OCI-LY1 (cell line): ENCODE measurements around the gene SNAPC4.
A peak's percentile ranks its signal among the peaks of the same experiment; 100 is the strongest.

Experiments
- H2AFZ ChIP-seq: fragments of 200-600 bp; sonication (generic), shearing (Covaris generic); 2 replicates; pipeline ENCODE4 v1.6.0; 2014; ENCODE audit warnings: antibody characterized with exemption, mild to moderate bottlenecking, low read length
- H3F3A ChIP-seq: fragments of 200-600 bp; sonication (generic), shearing (Covaris generic); 2 replicates; pipeline ENCODE4 v1.6.0; 2014; ENCODE audit warnings: mild to moderate bottlenecking, antibody characterized with exemption, low read length, moderate library complexity; ENCODE audit not compliant: insufficient read depth
- H3K27ac ChIP-seq: fragments of 200-600 bp; sonication (generic); 2 replicates; pipeline ENCODE4 v1.5.1; 2014; ENCODE audit warnings: low read length, mixed run types, mild to moderate bottlenecking, low read depth; ENCODE audit not compliant: poor library complexity, severe bottlenecking
- H3K27me3 ChIP-seq: fragments of 200-600 bp; sonication (generic); 2 replicates; pipeline ENCODE4 v1.6.0; 2014; ENCODE audit warnings: antibody characterized with exemption, mild to moderate bottlenecking, low read length, moderate library complexity; ENCODE audit not compliant: insufficient read depth
- H3K36me3 ChIP-seq: fragments of 200-600 bp; sonication (generic); 2 replicates; pipeline ENCODE4 v1.6.1; 2014; ENCODE audit warnings: mild to moderate bottlenecking, antibody characterized with exemption, low read length, moderate library complexity, mixed read lengths; ENCODE audit not compliant: insufficient read depth
- H3K4me1 ChIP-seq: fragments of 200-600 bp; sonication (generic); 2 replicates; pipeline ENCODE4 v1.5.1; 2014; ENCODE audit warnings: mild to moderate bottlenecking, low read length, moderate library complexity; ENCODE audit not compliant: insufficient read depth, severe bottlenecking
- H3K4me2 ChIP-seq: fragments of 200-600 bp; sonication (generic), shearing (Covaris generic); 2 replicates; pipeline ENCODE4 v1.6.1; 2014; ENCODE audit warnings: low read length
- H3K4me3 ChIP-seq: fragments of 200-600 bp; sonication (generic); 2 replicates; pipeline ENCODE4 v1.5.1; 2014; ENCODE audit warnings: low read length, low read depth, mild to moderate bottlenecking, mixed read lengths; ENCODE audit not compliant: poor library complexity, severe bottlenecking
- H3K79me2 ChIP-seq: fragments of 200-600 bp; shearing (Covaris generic); 2 replicates; pipeline ENCODE4 v1.6.1; 2016; ENCODE audit warnings: mixed run types, low read length, mixed read lengths; ENCODE audit not compliant: insufficient read depth
- H3K9ac ChIP-seq: fragments of 200-600 bp; sonication (generic), shearing (Covaris generic); 2 replicates; pipeline ENCODE4 v1.6.1; 2014; ENCODE audit warnings: mild to moderate bottlenecking, low read length, mixed read lengths
- H3K9me2 ChIP-seq: fragments of 200-600 bp; sonication (generic), shearing (Covaris generic); 2 replicates; pipeline ENCODE4 v1.6.1; 2014; ENCODE audit warnings: low read depth, mild to moderate bottlenecking, low read length, mixed read lengths
- H3K9me3 ChIP-seq: fragments of 200-600 bp; shearing (Covaris generic); 2 replicates; pipeline ENCODE4 v1.6.1; 2014; ENCODE audit warnings: low read length, mixed read lengths
- H4K20me1 ChIP-seq: fragments of 200-600 bp; sonication (generic), shearing (Covaris generic); 2 replicates; pipeline ENCODE4 v1.6.0; 2016; ENCODE audit warnings: mild to moderate bottlenecking, low read length; ENCODE audit not compliant: insufficient read depth
- CTCF ChIP-seq: fragments of 200-600 bp; sonication (generic), shearing (Covaris generic); IDR thresholded peaks from 2 replicates; pipeline ENCODE4 v1.5.1; 2017; ENCODE audit warnings: mild to moderate bottlenecking, antibody characterized with exemption, low read length, moderate library complexity, mixed read lengths
- EZH2 ChIP-seq: fragments of 200-600 bp; sonication (generic), shearing (Covaris generic); IDR thresholded peaks from 2 replicates; pipeline ENCODE4 v1.8.0; 2017; ENCODE audit warnings: borderline replicate concordance, mixed run types, mild to moderate bottlenecking, antibody characterized with exemption, low read length, moderate library complexity, mixed read lengths

The SNAPC4 gene

DNA sequence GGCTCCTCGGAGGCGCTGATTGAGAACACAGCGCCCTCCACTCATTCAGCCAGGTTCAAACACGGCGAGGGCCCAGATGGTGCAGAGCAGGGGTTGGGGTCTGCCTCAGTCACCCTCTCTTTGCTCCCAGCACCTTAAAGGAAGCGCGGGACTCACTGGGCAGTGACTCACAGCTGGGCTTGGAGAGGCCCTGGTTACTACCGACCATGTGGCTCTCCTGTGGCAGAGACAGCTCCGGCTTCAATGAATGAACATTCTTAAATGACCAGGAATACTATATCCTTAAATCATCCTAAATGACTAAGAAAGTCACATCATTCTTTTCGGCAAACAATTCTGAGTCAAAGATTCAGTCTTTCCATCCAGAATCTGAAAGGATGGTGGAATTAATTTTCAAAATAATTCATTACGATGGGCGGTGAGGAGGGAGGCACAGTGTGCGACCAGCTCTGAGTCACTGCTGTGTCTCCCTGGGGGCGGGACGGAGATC is 41.3 kb upstream of the SNAPC4 start:
- no peaks in the 10 kb centered on the region for H3K79me2 ChIP-seq
- H3K9ac ChIP-seq = no peak overlapping the region
- no peak for TF ChIP-seq CTCF
- TF ChIP-seq EZH2 = no peak
- H2AFZ ChIP-seq = no peak overlapping the region
- H3K27me3 ChIP-seq = no peaks in the 10 kb centered on the region
- H3K36me3 ChIP-seq = peaks cover 51% of the 10 kb centered on the region
- H3K4me2 ChIP-seq = no peak overlapping the region
- no peak overlapping the region for H3K27ac ChIP-seq
- H3K9me3 ChIP-seq = no peaks in the 10 kb centered on the region
- no peaks in the 10 kb centered on the region for H4K20me1 ChIP-seq
- no peak overlapping the region for H3K4me3 ChIP-seq
- H3K9me2 ChIP-seq = no peaks in the 10 kb centered on the region
- H3K4me1 ChIP-seq = peaks cover 30% of the 10 kb centered on the region
- H3F3A ChIP-seq = no peaks in the 10 kb centered on the region

GRCh38 chr9:136439481-136440408 is 39.8 kb upstream of the SNAPC4 start, which contains the start of gene INPP5E:
Gene INPP5E, minus strand, starts transcription at chr9:136439845. Its CDS starts 426 bp downstream, at chr9:136439419.
- H3K4me3 ChIP-seq = peak within 1 kb of the TSS; percentile 75
- H3K27ac ChIP-seq = no peak within 1 kb of the TSS
- H3K9me2 ChIP-seq = no peaks in the 10 kb centered on the region
- H3K4me2 ChIP-seq = peak within 1 kb of the TSS; percentile 94
- no peaks in the 10 kb centered on the region for H3F3A ChIP-seq
- H3K4me1 ChIP-seq = peaks cover 30% of the 10 kb centered on the region
- no peak within 1 kb of the TSS for H2AFZ ChIP-seq
- no peaks in the 10 kb centered on the region for H3K27me3 ChIP-seq
- H4K20me1 ChIP-seq = no peaks in the 10 kb centered on the region
- H3K9me3 ChIP-seq = no peaks in the 10 kb centered on the region
- H3K79me2 ChIP-seq = no peaks in the 10 kb centered on the region
- peaks cover 36% of the 10 kb centered on the region for H3K36me3 ChIP-seq
- TF ChIP-seq EZH2 (no peak), CTCF (peak; percentile 37)
- peak within 1 kb of the TSS; percentile 81 for H3K9ac ChIP-seq

- no peak overlapping the region for H3K27ac ChIP-seq
- H3K79me2 ChIP-seq = no peaks in the 10 kb centered on the region
- no peaks in the 10 kb centered on the region for H3K9me2 ChIP-seq
- no peak overlapping the region for H2AFZ ChIP-seq
- no peaks in the 10 kb centered on the region for H3K9me3 ChIP-seq
- H3F3A ChIP-seq = no peaks in the 10 kb centered on the region
- H3K27me3 ChIP-seq = no peaks in the 10 kb centered on the region
- no peaks in the 10 kb centered on the region for H4K20me1 ChIP-seq
- H3K4me1 ChIP-seq = peaks cover 30% of the 10 kb centered on the region
- H3K4me2 ChIP-seq = peak overlapping the region; percentile 94
- H3K9ac ChIP-seq = peak overlapping the region; percentile 81
- TF ChIP-seq CTCF (no peak), EZH2 (no peak)
- peak overlapping the region; percentile 75 for H3K4me3 ChIP-seq
- peaks cover 28% of the 10 kb centered on the region for H3K36me3 ChIP-seq
Measured at GRCh38 chr9:136438548-136439480, 38.8 kb upstream of the SNAPC4 start.
